ENCODE results near the gene SPATA9. TPM values are rescaled to one million over a fixed set of nuclear protein-coding genes. Genes with fewer than 3 reads are reported as not detected.

Gene SPATA9
- total and polyA plus RNA-seq, 2 of the 8 experiments (the other 6 are each of a cell fraction or from before 2014, with no cell fraction given): not detected

DNA sequence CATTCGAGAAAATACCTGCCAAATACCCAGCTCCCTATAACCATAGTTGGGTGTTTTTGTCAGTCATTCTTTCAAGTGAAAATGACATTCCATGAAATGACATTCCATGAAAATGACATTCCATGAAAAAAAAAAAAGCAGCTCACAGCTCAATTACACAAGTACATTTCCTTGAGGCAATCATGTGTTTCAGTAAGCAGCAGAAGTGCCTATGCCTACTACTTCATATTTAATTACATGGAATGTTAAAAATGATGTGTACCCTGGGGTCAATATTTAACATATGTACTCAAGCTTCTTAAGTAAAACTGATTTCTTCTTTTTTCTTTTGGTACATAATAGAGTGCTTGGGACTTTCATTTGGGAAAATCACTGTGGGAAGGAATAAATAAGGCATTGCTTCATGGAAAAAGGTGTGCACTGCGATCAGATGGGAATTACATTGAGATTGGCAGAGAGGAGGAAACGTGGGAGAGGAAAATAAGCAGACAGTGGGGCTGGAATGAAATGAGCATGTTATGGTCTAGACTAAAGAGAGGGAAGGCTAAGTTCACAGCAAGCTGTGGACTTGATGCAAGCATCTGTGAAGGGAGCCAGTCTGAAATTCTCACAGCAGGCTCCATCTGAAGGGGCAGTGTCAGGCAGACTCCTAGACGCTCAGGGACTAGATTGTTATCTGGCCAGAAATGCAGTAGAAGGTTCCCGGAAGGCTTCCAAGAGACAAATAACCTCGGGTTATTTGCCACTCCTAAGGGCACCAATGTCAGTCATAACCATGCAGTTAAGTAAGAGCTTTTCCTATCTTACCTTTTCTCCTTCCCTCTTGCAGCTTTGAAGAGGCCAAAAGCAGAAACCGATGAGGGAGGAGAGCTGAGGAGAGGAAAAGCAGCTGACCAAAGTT lies 15.2 kb upstream of the SPATA9 start:
- Histone ChIP-seq H3K27ac (ENCODE audit: low read depth, low read length) (no peak overlapping the region), H2AK5ac (ENCODE audit: low read depth, low read length) (no peak overlapping the region), H3K4me1 (replicated peaks in 1 of 4; ENCODE audit: control insufficient read depth in 3 of 4, insufficient read depth in 4 of 4, low read length in 3 of 4) (no peaks in the 10 kb centered on the region), H3K14ac (ENCODE audit: insufficient read length) (no peak overlapping the region), H2BK15ac (ENCODE audit: low read length) (no peak overlapping the region), H3K36me3 (ENCODE audit: control insufficient read depth in 2 of 4, insufficient read depth in 4 of 4, low read length in 3 of 4) (no peaks in the 10 kb centered on the region), H3K9me3 (ENCODE audit: insufficient read depth in 2 of 2, low read depth in 1 of 2, low read length in 1 of 2) (no peaks in the 10 kb centered on the region), H4K20me1 (replicated peaks in 1 of 2; ENCODE audit: control insufficient read depth in 1 of 2, insufficient read depth in 2 of 2, low read length in 2 of 2) (no peaks in the 10 kb centered on the region), H3K23me2 (ENCODE audit: low read depth, low read length) (no peaks in the 10 kb centered on the region), H3K23ac (ENCODE audit: insufficient read length) (no peak overlapping the region), H4K5ac (ENCODE audit: insufficient read length, low read depth, low read length) (no peak overlapping the region), H2BK12ac (ENCODE audit: low read depth, low read length) (no peak overlapping the region), H3K4ac (replicated peaks; ENCODE audit: insufficient read length, low read depth, low read length) (no peak overlapping the region), H4K8ac (ENCODE audit: extremely low read depth, insufficient read depth, low read length) (no peak overlapping the region), H3K9ac (replicated peaks in 1 of 4; ENCODE audit: extremely low read depth in 1 of 4, low read depth in 3 of 4, low read length in 3 of 4) (no peak overlapping the region), H3K4me3 (ENCODE audit: extremely low read depth in 1 of 4, insufficient read depth in 2 of 4, low read depth in 3 of 4, low read length in 4 of 4) (no peak overlapping the region), H2BK120ac (replicated peaks; ENCODE audit: low read depth, low read length) (no peak overlapping the region), H3K18ac (ENCODE audit: extremely low read depth, low read length) (no peak overlapping the region), H3K79me2 (ENCODE audit: control insufficient read depth in 1 of 2, insufficient read depth in 2 of 2, low read length in 2 of 2) (no peaks in the 10 kb centered on the region), H3K56ac (replicated peaks; ENCODE audit: insufficient read length, low read depth, low read length) (no peak overlapping the region), H3K79me1 (ENCODE audit: low read depth, low read length) (no peaks in the 10 kb centered on the region), H2AFZ (ENCODE audit: low read length) (peak overlapping the region; percentile 66; the same call in 1 of the 2 replicates), H2BK20ac (ENCODE audit: low read length) (no peak overlapping the region), H3K4me2 (ENCODE audit: insufficient read depth in 1 of 2, low read depth in 2 of 2, low read length in 2 of 2) (no peak overlapping the region), H4K91ac (replicated peaks; ENCODE audit: insufficient read length, low read length) (no peak overlapping the region), H3K27me3 (replicated peaks in 1 of 4; ENCODE audit: control insufficient read depth in 3 of 4, extremely low read depth in 1 of 4, insufficient read depth in 3 of 4, low read length in 3 of 4) (no peaks in the 10 kb centered on the region; a peak in 1 of 7 replicates), H2BK5ac (ENCODE audit: low read depth, low read length) (no peak overlapping the region)
- WGBS, 2 experiments (ENCODE audit: extremely low coverage in 1 of 2, insufficient coverage in 1 of 2, insufficient read length in 1 of 2, insufficient replicate concordance in 2 of 2, low coverage in 1 of 2, low lambda C conversion rate in 2 of 2, missing lambda C conversion rate in 1 of 2): 81% methylated on average over 6 of the region's 7 CpGs; no CpG with 5 or more reads in 1 of the 2 experiments
- ChIA-PET CTCF (ENCODE audit: partially characterized antibody) (interaction anchor here (0.6 to 2.2 kb wide), 9 partner anchors 12 to 149 kb away, joined by 3 to 7 read pairs (median 6); no protein-coding TSS in a partner anchor), POLR2A (ENCODE audit: partially characterized antibody) (interaction anchor here (0.6 to 1.4 kb wide), 2 partner anchors 13 to 27 kb away, joined by 3 to 6 read pairs; no protein-coding TSS in a partner anchor)
- FAIRE-seq (no peak), DNase-seq (ENCODE audit: low read depth in 1 of 2, low spot score in 2 of 2) (no peak)
- TF ChIP-seq, protein P1, sequence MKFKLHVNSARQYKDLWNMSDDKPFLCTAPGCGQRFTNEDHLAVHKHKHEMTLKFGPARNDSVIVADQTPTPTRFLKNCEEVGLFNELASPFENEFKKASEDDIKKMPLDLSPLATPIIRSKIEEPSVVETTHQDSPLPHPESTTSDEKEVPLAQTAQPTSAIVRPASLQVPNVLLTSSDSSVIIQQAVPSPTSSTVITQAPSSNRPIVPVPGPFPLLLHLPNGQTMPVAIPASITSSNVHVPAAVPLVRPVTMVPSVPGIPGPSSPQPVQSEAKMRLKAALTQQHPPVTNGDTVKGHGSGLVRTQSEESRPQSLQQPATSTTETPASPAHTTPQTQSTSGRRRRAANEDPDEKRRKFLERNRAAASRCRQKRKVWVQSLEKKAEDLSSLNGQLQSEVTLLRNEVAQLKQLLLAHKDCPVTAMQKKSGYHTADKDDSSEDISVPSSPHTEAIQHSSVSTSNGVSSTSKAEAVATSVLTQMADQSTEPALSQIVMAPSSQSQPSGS (IDR thresholded peaks at IDR 0.05; ENCODE audit: low read length): no peak
- peak; percentile 31; the same call in 1 of the 2 replicates for TF ChIP-seq TEAD4 (IDR thresholded peaks at IDR 0.05; ENCODE audit: low read depth, low read length)
